ENCODE results near the gene BIVM. TPM values are rescaled to one million over a fixed set of nuclear protein-coding genes. Genes with fewer than 3 reads are reported as not detected.

Gene BIVM
- polyA plus RNA-seq, 3 donors, result 0.76 to 1.1 (median 0.81) TPM

DNA sequence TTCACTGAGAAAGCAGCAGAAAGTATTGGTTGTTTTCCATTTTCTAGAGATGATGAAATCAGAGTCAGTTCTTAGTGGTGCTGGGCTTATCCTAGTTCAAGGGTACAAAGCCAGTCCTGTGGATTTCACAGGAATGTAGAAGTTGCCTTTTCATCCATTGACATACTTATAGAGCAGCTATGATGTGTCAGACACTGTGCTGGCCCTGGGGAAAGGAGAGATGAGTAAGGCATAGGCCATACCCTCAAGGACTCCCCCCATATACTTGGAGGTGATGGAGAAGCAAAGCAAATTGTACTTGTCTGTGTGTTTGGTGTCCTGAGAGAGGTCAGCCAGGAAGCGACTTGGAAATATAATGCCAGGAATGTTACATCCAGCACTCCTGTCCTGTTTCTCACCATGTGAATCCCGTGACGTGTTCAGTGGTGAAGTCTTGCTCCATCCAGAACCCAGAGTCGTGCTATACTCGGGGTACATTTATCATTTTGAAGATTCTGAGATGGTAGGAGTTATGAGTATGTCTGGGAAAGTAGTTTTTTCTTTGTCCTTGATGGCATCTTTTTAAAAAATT lies 69.5 kb downstream of the BIVM start:
- no peak for DNase-seq
- peaks cover 13% of the 10 kb centered on the region for H3K4me1 Mint-ChIP-seq
- H3K9me3 ChIP-seq (replicated peaks in 1 of 2; ENCODE audit: control insufficient read depth in 1 of 2, insufficient read depth in 1 of 2, low read length in 2 of 2), result no peaks in the 10 kb centered on the region
- H2AFZ ChIP-seq (ENCODE audit: insufficient read depth, low read depth, low read length, poor library complexity, severe bottlenecking), result no peak overlapping the region
- intact Hi-C loops (cut with micrococcal nuclease), result no loop called here
- H3K27ac ChIP-seq (ENCODE audit: low read depth in 1 of 2, low read length in 2 of 2), result no peak overlapping the region
- TF ChIP-seq, protein P1, sequence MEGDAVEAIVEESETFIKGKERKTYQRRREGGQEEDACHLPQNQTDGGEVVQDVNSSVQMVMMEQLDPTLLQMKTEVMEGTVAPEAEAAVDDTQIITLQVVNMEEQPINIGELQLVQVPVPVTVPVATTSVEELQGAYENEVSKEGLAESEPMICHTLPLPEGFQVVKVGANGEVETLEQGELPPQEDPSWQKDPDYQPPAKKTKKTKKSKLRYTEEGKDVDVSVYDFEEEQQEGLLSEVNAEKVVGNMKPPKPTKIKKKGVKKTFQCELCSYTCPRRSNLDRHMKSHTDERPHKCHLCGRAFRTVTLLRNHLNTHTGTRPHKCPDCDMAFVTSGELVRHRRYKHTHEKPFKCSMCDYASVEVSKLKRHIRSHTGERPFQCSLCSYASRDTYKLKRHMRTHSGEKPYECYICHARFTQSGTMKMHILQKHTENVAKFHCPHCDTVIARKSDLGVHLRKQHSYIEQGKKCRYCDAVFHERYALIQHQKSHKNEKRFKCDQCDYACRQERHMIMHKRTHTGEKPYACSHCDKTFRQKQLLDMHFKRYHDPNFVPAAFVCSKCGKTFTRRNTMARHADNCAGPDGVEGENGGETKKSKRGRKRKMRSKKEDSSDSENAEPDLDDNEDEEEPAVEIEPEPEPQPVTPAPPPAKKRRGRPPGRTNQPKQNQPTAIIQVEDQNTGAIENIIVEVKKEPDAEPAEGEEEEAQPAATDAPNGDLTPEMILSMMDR (IDR thresholded peaks at IDR 0.05), result no peak
- WGBS (ENCODE audit: insufficient coverage), result 100% methylated on average over 3 of the region's 5 CpGs
- peaks cover 3 to 6% of the 10 kb centered on the region in 2 donors for H3K4me1 ChIP-seq (ENCODE audit: control insufficient read depth in 1 of 2, insufficient read depth in 2 of 2, low read length in 2 of 2)
- no peaks in the 10 kb centered on the region for H3K27me3 ChIP-seq (ENCODE audit: control insufficient read depth in 2 of 2, insufficient read depth in 2 of 2, low read length in 2 of 2)
- H3K4me3 ChIP-seq (replicated peaks in 1 of 3; ENCODE audit: low read depth in 2 of 3, low read length in 3 of 3), result no peak overlapping the region
- H3K4me2 ChIP-seq (replicated peaks; ENCODE audit: extremely low read depth, low read length, poor library complexity, severe bottlenecking), result no peak overlapping the region
- H3K27me3 Mint-ChIP-seq (ENCODE audit: low read depth in 3 of 3), result no peaks in the 10 kb centered on the region
- H3K36me3 ChIP-seq (replicated peaks in 1 of 2; ENCODE audit: control insufficient read depth in 1 of 2, insufficient read depth in 2 of 2, low read length in 2 of 2), result peaks cover 87 to 96% of the 10 kb centered on the region in 2 donors
- peaks cover 32% of the 10 kb centered on the region for H3K79me2 ChIP-seq (ENCODE audit: insufficient read depth, low read length)
- no peak overlapping the region for H3K9ac ChIP-seq (ENCODE audit: insufficient read depth, low read length, poor library complexity, severe bottlenecking)
- peaks cover 0 to 2% (median 0%) of the 10 kb centered on the region in 7 donors for H3K9me3 Mint-ChIP-seq
- peaks cover 66% of the 10 kb centered on the region for H4K20me1 ChIP-seq (ENCODE audit: insufficient read depth, low read length)
- H3K4me3 Mint-ChIP-seq, result no peak overlapping the region
- H3K27ac Mint-ChIP-seq, result peak overlapping the region in 1 of 7 donors; percentile 51
- peaks cover 69 to 91% of the 10 kb centered on the region in 2 donors for H3K36me3 Mint-ChIP-seq

- peaks cover 70 to 92% of the 10 kb centered on the region in 2 donors for H3K36me3 Mint-ChIP-seq
- DNase-seq, result no peak
- H3K4me2 ChIP-seq (replicated peaks; ENCODE audit: extremely low read depth, low read length, poor library complexity, severe bottlenecking), result no peak overlapping the region
Measured at GRCh38 chr13:102869948-102870676, 71.2 kb downstream of the BIVM start.

More at GRCh38 chr13:102869948-102870676, 71.2 kb downstream of the BIVM start:
- Histone ChIP-seq H3K27me3 (ENCODE audit: control insufficient read depth in 2 of 2, insufficient read depth in 2 of 2, low read length in 2 of 2) (no peaks in the 10 kb centered on the region), H3K36me3 (replicated peaks in 1 of 2; ENCODE audit: control insufficient read depth in 1 of 2, insufficient read depth in 2 of 2, low read length in 2 of 2) (peaks cover 90 to 96% of the 10 kb centered on the region in 2 donors), H3K9ac (ENCODE audit: insufficient read depth, low read length, poor library complexity, severe bottlenecking) (no peak overlapping the region), H3K9me3 (replicated peaks in 1 of 2; ENCODE audit: control insufficient read depth in 1 of 2, insufficient read depth in 1 of 2, low read length in 2 of 2) (no peaks in the 10 kb centered on the region), H3K79me2 (ENCODE audit: insufficient read depth, low read length) (peaks cover 16% of the 10 kb centered on the region), H4K20me1 (ENCODE audit: insufficient read depth, low read length) (peaks cover 49% of the 10 kb centered on the region), H3K27ac (ENCODE audit: low read depth in 1 of 2, low read length in 2 of 2) (peak overlapping the region in 1 of 2 donors; percentile 13), H2AFZ (ENCODE audit: insufficient read depth, low read depth, low read length, poor library complexity, severe bottlenecking) (no peak overlapping the region), H3K4me1 (ENCODE audit: control insufficient read depth in 1 of 2, insufficient read depth in 2 of 2, low read length in 2 of 2) (no peaks in the 10 kb centered on the region), H3K4me3 (replicated peaks in 1 of 3; ENCODE audit: low read depth in 2 of 3, low read length in 3 of 3) (no peak overlapping the region)
- TF ChIP-seq, protein P1 (IDR thresholded peaks at IDR 0.05), result no peak
- intact Hi-C loops (cut with micrococcal nuclease), result no loop called here
- peaks cover 3% of the 10 kb centered on the region for H3K4me1 Mint-ChIP-seq
- no peak overlapping the region for H3K4me3 Mint-ChIP-seq
- no peaks in the 10 kb centered on the region for H3K27me3 Mint-ChIP-seq (ENCODE audit: low read depth in 3 of 3)
- peak overlapping the region in 5 of 7 donors; percentile 8 to 89 (median 75) for H3K27ac Mint-ChIP-seq
- 90% methylated on average over 3 of the region's 5 CpGs for WGBS (ENCODE audit: insufficient coverage)
- peaks cover 0 to 1% (median 0%) of the 10 kb centered on the region in 7 donors for H3K9me3 Mint-ChIP-seq

Measured in CD14-positive monocyte (primary cell).